Neuronal stem cell (in vitro differentiated cells): Measurements from ENCODE around the gene MAP4.
"Not testable (repeated sequence)": the region's sequence is repeated elsewhere in the genome, so short reads cannot be mapped to it uniquely, and the experiment has no call there.

Experiments
- DNase-seq: peaks from one replicate; pipeline ENCODE4 v3.0.0-alpha.2; 2013; ENCODE audit warnings: low spot score
- H2AFZ ChIP-seq: one replicate; pipeline ENCODE4 v1.6.1; 2013; ENCODE audit warnings: mild to moderate bottlenecking, low read length, inconsistent platforms
- H2AK5ac ChIP-seq: 2 replicates; pipeline ENCODE4 v1.6.1; 2013; ENCODE audit warnings: low read depth, mild to moderate bottlenecking, inconsistent platforms, low read length, moderate library complexity, mixed read lengths
- H2BK120ac ChIP-seq: 2 replicates; pipeline ENCODE4 v1.6.1; 2013; ENCODE audit warnings: low read depth, mild to moderate bottlenecking, inconsistent platforms, low read length, moderate library complexity, mixed read lengths
- H2BK12ac ChIP-seq: one replicate; pipeline ENCODE4 v1.6.1; 2013; ENCODE audit warnings: low read length, inconsistent platforms
- H2BK15ac ChIP-seq: 2 replicates; pipeline ENCODE4 v1.6.1; 2013; ENCODE audit warnings: mild to moderate bottlenecking, low read length, inconsistent platforms, mixed read lengths
- H2BK5ac ChIP-seq: one replicate; pipeline ENCODE4 v1.6.1; 2013; ENCODE audit warnings: inconsistent platforms, mild to moderate bottlenecking, low read length, moderate library complexity
- H3K14ac ChIP-seq: one replicate; pipeline ENCODE4 v1.6.1; 2013; ENCODE audit warnings: low read length, inconsistent platforms
- H3K18ac ChIP-seq: 2 replicates; pipeline ENCODE4 v1.6.1; 2013; ENCODE audit warnings: low read length, inconsistent platforms
- H3K23ac ChIP-seq: 2 replicates; pipeline ENCODE4 v1.6.1; 2013; ENCODE audit warnings: low read depth, mild to moderate bottlenecking, mixed read lengths, low read length, inconsistent platforms; ENCODE audit not compliant: poor library complexity
- H3K27ac ChIP-seq: replicated peaks from 3 replicates; pipeline ENCODE4 v1.5.1; 2013; ENCODE audit warnings: low read length, inconsistent platforms
- H3K27me3 ChIP-seq, 3 experiments: 2 replicates each; pipeline ENCODE4 v1.6.1; 2013; ENCODE audit warnings: low read length in 3 of 3, mild to moderate bottlenecking in 2 of 3, inconsistent platforms in 1 of 3, low read depth in 1 of 3, mixed read lengths in 1 of 3, moderate library complexity in 1 of 3; ENCODE audit not compliant: control insufficient read depth in 3 of 3, insufficient read depth in 3 of 3
- H3K36me3 ChIP-seq, 2 donors: replicated peaks in 1 of 2; 2 replicates each; pipeline ENCODE4 v1.6.1; 2013; ENCODE audit warnings: low read length in 2 of 2; ENCODE audit not compliant: control insufficient read depth in 2 of 2, insufficient read depth in 2 of 2
- H3K4ac ChIP-seq: 2 replicates; pipeline ENCODE4 v1.6.1; 2013; ENCODE audit warnings: inconsistent platforms, mild to moderate bottlenecking, low read length, moderate library complexity
- H3K4me1 ChIP-seq, 2 donors: 1 replicate in 1 of 2; 2 replicates in 1 of 2; pipeline ENCODE4 v1.6.1; 2013; ENCODE audit warnings: low read length in 2 of 2, low read depth in 1 of 2; ENCODE audit not compliant: control insufficient read depth in 2 of 2, insufficient read depth in 1 of 2
- H3K4me2 ChIP-seq: one replicate; pipeline ENCODE4 v1.6.1; 2013; ENCODE audit warnings: mild to moderate bottlenecking, low read length, inconsistent platforms; ENCODE audit not compliant: insufficient read depth, poor library complexity, severe bottlenecking
- H3K4me3 ChIP-seq, 2 donors: 2 replicates each; pipeline ENCODE4 v1.5.1; 2013; ENCODE audit warnings: low read length in 2 of 2, mild to moderate bottlenecking in 2 of 2, inconsistent platforms in 1 of 2, moderate library complexity in 1 of 2
- H3K79me1 ChIP-seq: one replicate; pipeline ENCODE4 v1.6.1; 2013; ENCODE audit warnings: low read depth, mild to moderate bottlenecking, inconsistent platforms, low read length, moderate library complexity
- H3K9ac ChIP-seq: one replicate; pipeline ENCODE4 v1.6.1; 2013; ENCODE audit warnings: mild to moderate bottlenecking, low read depth, low read length, inconsistent platforms; ENCODE audit not compliant: poor library complexity
- H3K9me3 ChIP-seq, 2 donors: replicated peaks in 1 of 2; 2 replicates each; pipeline versions ENCODE3 to v1.6.1; 2013; ENCODE audit warnings: low read length in 2 of 2, mild to moderate bottlenecking in 2 of 2, inconsistent platforms in 1 of 2, low read depth in 1 of 2, mixed read lengths in 1 of 2, moderate library complexity in 1 of 2; ENCODE audit not compliant: control insufficient read depth in 2 of 2, insufficient read depth in 1 of 2
- H4K8ac ChIP-seq: one replicate; pipeline ENCODE4 v1.6.1; 2013; ENCODE audit warnings: low read depth, mild to moderate bottlenecking, inconsistent platforms, low read length, moderate library complexity
- H4K91ac ChIP-seq: one replicate; pipeline ENCODE4 v1.6.1; 2013; ENCODE audit warnings: low read length, low read depth, mild to moderate bottlenecking, inconsistent platforms; ENCODE audit not compliant: poor library complexity
- WGBS, 2 donors: extraction: QIAGEN DNeasy Blood & Tissue Kit; methylation state at CpG; one replicate each; pipeline ENCODE4 v1.1.7; 2013; ENCODE audit warnings: missing lambda C conversion rate in 2 of 2, mixed read lengths in 1 of 2; ENCODE audit not compliant: insufficient read length in 2 of 2, insufficient replicate concordance in 1 of 2; ENCODE audit errors: extremely low coverage in 2 of 2; 5-methylcytosine and 5-hydroxymethylcytosine counted together

Gene MAP4

GRCh38 chr3:48013288-48013980, 2.8 kb downstream of the MAP4 start:
- H3K9me3 ChIP-seq = peaks cover 0 to 9% of the 10 kb centered on the region in 2 donors
- H3K27ac ChIP-seq = no peak overlapping the region

DNA sequence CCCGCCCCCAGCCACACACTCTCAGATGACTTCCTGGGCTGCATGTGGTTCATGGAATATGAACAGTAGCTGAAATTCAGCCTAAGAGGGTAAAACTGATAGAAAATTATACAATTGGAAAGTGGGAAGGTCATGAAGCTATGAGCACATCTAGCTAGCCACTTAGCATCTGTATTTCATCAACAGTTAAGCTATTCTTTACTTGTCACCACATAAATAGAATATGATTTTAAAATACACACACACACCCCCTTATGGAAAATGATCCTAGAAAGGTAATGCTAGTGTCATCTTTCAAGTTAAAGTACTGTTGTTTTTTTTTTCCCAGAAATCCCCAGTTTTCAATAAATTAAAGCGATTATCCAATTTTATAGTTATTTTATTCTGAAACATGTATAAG, 3.6 kb downstream of the MAP4 start:
- H3K14ac ChIP-seq = no peak overlapping the region
- no peak overlapping the region for H3K4me2 ChIP-seq
- no peaks in the 10 kb centered on the region for H3K27me3 ChIP-seq
- H3K9ac ChIP-seq = no peak overlapping the region
- no peak overlapping the region for H4K91ac ChIP-seq
- DNase-seq = no peak
- H3K23ac ChIP-seq = no peak overlapping the region
- H3K18ac ChIP-seq = no peak overlapping the region
- no peaks in the 10 kb centered on the region for H3K79me1 ChIP-seq
- H2BK5ac ChIP-seq = no peak overlapping the region
- no peak overlapping the region for H2BK120ac ChIP-seq
- peaks cover 3 to 11% of the 10 kb centered on the region in 2 donors for H3K36me3 ChIP-seq
- peaks cover 4 to 8% of the 10 kb centered on the region in 2 donors for H3K4me1 ChIP-seq
- H2AFZ ChIP-seq = no peak overlapping the region
- peaks cover 0 to 1% of the 10 kb centered on the region in 2 donors for H3K9me3 ChIP-seq
- no peak overlapping the region for H2AK5ac ChIP-seq
- no peak overlapping the region for H2BK15ac ChIP-seq
- no peak overlapping the region for H3K4me3 ChIP-seq
- no peak overlapping the region for H3K27ac ChIP-seq
- H3K4ac ChIP-seq = no peak overlapping the region
- no CpG with 5 or more reads among the region's 2 CpGs for WGBS, 2 donors
- H4K8ac ChIP-seq = no peak overlapping the region
- no peak overlapping the region for H2BK12ac ChIP-seq

More at GRCh38 chr3:48013288-48013980, 2.8 kb downstream of the MAP4 start:
- no peak overlapping the region for H4K91ac ChIP-seq
- peaks cover 4 to 8% of the 10 kb centered on the region in 2 donors for H3K4me1 ChIP-seq
- H2BK15ac ChIP-seq = no peak overlapping the region
- H3K18ac ChIP-seq = no peak overlapping the region
- H2BK12ac ChIP-seq = no peak overlapping the region
- DNase-seq = no peak
- H2BK120ac ChIP-seq = no peak overlapping the region
- no peak overlapping the region for H3K4me3 ChIP-seq
- no peaks in the 10 kb centered on the region for H3K27me3 ChIP-seq
- H3K79me1 ChIP-seq = no peaks in the 10 kb centered on the region
- H3K4me2 ChIP-seq = no peak overlapping the region
- no peak overlapping the region for H3K23ac ChIP-seq
- no peak overlapping the region for H3K14ac ChIP-seq
- H4K8ac ChIP-seq = no peak overlapping the region
- H2AK5ac ChIP-seq = no peak overlapping the region
- H3K4ac ChIP-seq = no peak overlapping the region
- no peak overlapping the region for H2BK5ac ChIP-seq
- peaks cover 3 to 14% of the 10 kb centered on the region in 2 donors for H3K36me3 ChIP-seq
- no peak overlapping the region for H3K9ac ChIP-seq
- no peak overlapping the region for H2AFZ ChIP-seq

DNA sequence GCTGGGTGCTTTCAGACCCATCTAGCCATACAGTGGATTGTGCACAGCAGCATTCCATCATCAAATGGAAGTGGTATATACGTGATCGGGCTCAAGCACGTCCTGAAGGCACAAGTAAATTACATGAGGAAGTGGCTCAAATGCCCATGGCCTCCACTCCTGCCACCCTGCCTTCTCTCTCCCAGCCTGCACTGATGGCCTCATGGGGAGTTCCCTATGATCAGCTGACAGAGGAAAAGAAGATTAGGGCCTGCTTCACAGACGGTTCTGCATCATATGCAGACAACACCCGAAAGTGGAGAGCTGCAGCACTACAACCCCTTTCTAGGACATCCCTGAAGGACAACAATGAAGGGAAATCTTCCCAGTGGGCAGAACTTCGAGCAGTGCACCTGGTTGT, 8.2 kb downstream of the MAP4 start:
- not testable (repeated sequence) for H3K27ac ChIP-seq, H3K4me2 ChIP-seq, H3K9me3 ChIP-seq, H3K4me3 ChIP-seq, H3K79me1 ChIP-seq, H2BK12ac ChIP-seq, H3K27me3 ChIP-seq, H2AK5ac ChIP-seq, H3K4ac ChIP-seq, H3K23ac ChIP-seq, H4K91ac ChIP-seq, H3K4me1 ChIP-seq, H3K18ac ChIP-seq, H2AFZ ChIP-seq, H2BK15ac ChIP-seq, H3K9ac ChIP-seq, DNase-seq, H2BK5ac ChIP-seq, H3K14ac ChIP-seq, H4K8ac ChIP-seq, H2BK120ac ChIP-seq
- H3K36me3 ChIP-seq = peaks cover 3 to 13% of the 10 kb centered on the region in 2 donors
- no CpG with 5 or more reads among the region's 6 CpGs for WGBS, 2 donors

GRCh38 chr3:48007361-48007760, 8.9 kb downstream of the MAP4 start:
- not testable (repeated sequence) for H3K4me3 ChIP-seq, H3K4me2 ChIP-seq, H3K4me1 ChIP-seq, H2BK5ac ChIP-seq, H3K18ac ChIP-seq, H3K4ac ChIP-seq, H2BK120ac ChIP-seq, H2AFZ ChIP-seq, H3K9me3 ChIP-seq, H3K23ac ChIP-seq, H2AK5ac ChIP-seq, H3K27me3 ChIP-seq, H4K91ac ChIP-seq, H4K8ac ChIP-seq, H3K79me1 ChIP-seq, DNase-seq, H3K27ac ChIP-seq, H2BK15ac ChIP-seq, H2BK12ac ChIP-seq, H3K9ac ChIP-seq, H3K14ac ChIP-seq
- H3K36me3 ChIP-seq = peaks cover 3 to 13% of the 10 kb centered on the region in 2 donors
- WGBS, 2 donors = no CpG with 5 or more reads among the region's 6 CpGs
